Fibroblast of lung (primary cell): ENCODE data around the gene TMPRSS9. TPM values are rescaled to one million over a fixed set of nuclear protein-coding genes. Genes with fewer than 3 reads are reported as not detected.

Experiments used
- DNase-seq, 2 donors: peaks; one replicate each; pipeline versions ENCODE4 v3.0.0 to v3.0.0-alpha.2; 2010; ENCODE audit warnings: low read depth in 2 of 2
- H2AFZ ChIP-seq: 2 replicates; pipeline ENCODE4 v1.5.1; 2012; ENCODE audit warnings: low read length, control low read depth, inconsistent platforms
- H3K27ac ChIP-seq: 2 replicates; pipeline ENCODE4 v1.5.1; 2011; ENCODE audit warnings: low read length, control low read depth; ENCODE audit not compliant: insufficient read depth
- H3K27me3 ChIP-seq: 2 replicates; pipeline ENCODE4 v1.5.1; 2011; ENCODE audit warnings: mild to moderate bottlenecking, low read length; ENCODE audit not compliant: control insufficient read depth, insufficient read depth
- H3K36me3 ChIP-seq: 2 replicates; pipeline ENCODE4 v1.5.1; 2011; ENCODE audit warnings: low read length; ENCODE audit not compliant: control insufficient read depth, insufficient read depth
- H3K4me1 ChIP-seq: 2 replicates; pipeline ENCODE4 v1.5.1; 2011; ENCODE audit warnings: low read length; ENCODE audit not compliant: control insufficient read depth, insufficient read depth; ENCODE audit errors: extremely low read depth
- H3K4me2 ChIP-seq: 2 replicates; pipeline ENCODE4 v1.5.1; 2011; ENCODE audit warnings: low read length, control low read depth; ENCODE audit not compliant: insufficient read depth; ENCODE audit errors: extremely low read depth
- H3K4me3 ChIP-seq, 4 experiments: fragments of 200-600 bp in 1 of 4; sonication (generic) in 1 of 4; replicated peaks in 1 of 4; 2 replicates each; pipeline ENCODE4 v1.5.1; 2011 to 2016; ENCODE audit warnings: low read length in 4 of 4, low read depth in 3 of 4, mild to moderate bottlenecking in 3 of 4, control low read depth in 2 of 4, inconsistent platforms in 1 of 4, mixed read lengths in 1 of 4; ENCODE audit not compliant: insufficient read depth in 1 of 4; ENCODE audit errors: control extremely low read depth in 1 of 4
- H3K79me2 ChIP-seq: 2 replicates; pipeline ENCODE4 v1.5.1; 2012; ENCODE audit warnings: mild to moderate bottlenecking, low read length, inconsistent platforms; ENCODE audit not compliant: control insufficient read depth, insufficient read depth
- H3K9ac ChIP-seq: 2 replicates; pipeline ENCODE4 v1.5.1; 2011; ENCODE audit warnings: mild to moderate bottlenecking, low read length, control low read depth; ENCODE audit not compliant: insufficient read depth
- H3K9me3 ChIP-seq: 2 replicates; pipeline ENCODE4 v1.5.1; 2012; ENCODE audit warnings: low read depth, low read length; ENCODE audit not compliant: control insufficient read depth, insufficient read depth
- H4K20me1 ChIP-seq: 2 replicates; pipeline ENCODE4 v1.5.1; 2011; ENCODE audit warnings: low read length; ENCODE audit not compliant: control insufficient read depth, insufficient read depth; ENCODE audit errors: extremely low read depth
- EZH2 ChIP-seq: IDR thresholded peaks from 2 replicates; pipeline ENCODE4 v1.5.1; 2012; ENCODE audit warnings: low read length, control low read depth, mild to moderate bottlenecking; ENCODE audit errors: missing control alignments
- polyA plus RNA-seq, 2 donors: library from polyadenylated mRNA; depleted of rRNA in 1 of 2; stranded (reverse) in 1 of 2; unstranded in 1 of 2; fragments of >200 nt; gene quantifications; 2 replicates each; pipeline ENCODE4 v1.2.1, GENCODE V29; 2011 to 2012; ENCODE audit warnings: missing spikeins in 1 of 2
- total RNA-seq: library from RNA; depleted of rRNA; stranded (reverse); fragments of >200 nt; gene quantifications from 2 replicates; pipeline ENCODE4 v1.2.1, GENCODE V29; 2014
- TF ChIP-seq, protein P1 (sequence below), 2 donors: IDR thresholded peaks in 1 of 2; conservative IDR thresholded peaks in 1 of 2; 1 replicate in 1 of 2; 2 replicates in 1 of 2; pipeline ENCODE4 v1.5.1; 2011 to 2012; ENCODE audit warnings: low read length in 2 of 2, control low read depth in 1 of 2, inconsistent platforms in 1 of 2, low read depth in 1 of 2, mild to moderate bottlenecking in 1 of 2

TMPRSS9 gene
- total and polyA plus RNA-seq, 2 donors (not counting 1 experiment from before 2014, with no cell fraction given), result not detected

DNA sequence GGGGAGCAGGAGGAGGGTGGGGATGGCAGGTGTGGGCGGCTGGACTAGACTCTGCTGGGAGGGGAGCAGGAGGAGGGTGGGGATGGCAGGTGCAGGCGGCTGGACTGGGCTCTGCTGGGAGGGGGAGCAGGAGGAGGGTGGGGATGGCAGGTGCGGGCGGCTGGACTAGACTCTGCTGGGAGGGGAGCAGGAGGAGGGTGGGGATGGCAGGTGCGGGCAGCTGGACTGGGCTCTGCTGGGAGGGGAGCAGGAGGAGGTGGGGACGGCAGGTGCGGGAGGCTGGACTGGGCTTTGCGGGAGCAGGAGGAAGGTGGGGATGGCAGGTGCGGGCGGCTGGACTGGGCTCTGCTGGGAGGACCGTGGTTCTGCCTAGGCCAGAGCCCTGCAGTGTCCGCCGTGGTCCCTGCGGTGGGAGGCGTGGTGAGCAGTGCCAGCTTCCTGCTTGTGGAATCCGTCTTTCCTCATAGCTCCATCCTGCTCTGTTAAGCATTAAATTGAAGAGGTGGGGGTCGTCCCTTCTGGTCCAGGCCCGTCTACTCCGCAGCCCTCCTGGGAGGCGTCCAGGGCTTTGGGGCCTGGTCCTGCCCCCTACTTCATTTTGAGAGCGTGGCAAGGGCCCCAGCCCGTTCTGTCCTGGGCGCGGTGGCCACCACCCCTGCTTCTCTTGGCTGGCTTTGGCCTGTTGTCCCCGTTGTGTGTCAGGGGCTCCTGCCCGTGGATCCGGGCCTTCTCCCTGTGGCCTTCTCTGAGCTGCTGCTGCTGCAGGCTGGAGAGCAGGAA, 26.8 kb upstream of the TMPRSS9 start:
- Histone ChIP-seq H3K4me2 (no peak overlapping the region), H3K9ac (no peak overlapping the region), H4K20me1 (no peaks in the 10 kb centered on the region), H3K9me3 (no peaks in the 10 kb centered on the region), H3K79me2 (peaks cover 53% of the 10 kb centered on the region), H3K36me3 (peaks cover 1% of the 10 kb centered on the region), H3K4me3 (no peak overlapping the region), H3K27me3 (no peaks in the 10 kb centered on the region), H3K27ac (no peak overlapping the region), H3K4me1 (peaks cover 5% of the 10 kb centered on the region), H2AFZ (no peak overlapping the region)
- DNase-seq, result no peak
- TF ChIP-seq, protein P1, sequence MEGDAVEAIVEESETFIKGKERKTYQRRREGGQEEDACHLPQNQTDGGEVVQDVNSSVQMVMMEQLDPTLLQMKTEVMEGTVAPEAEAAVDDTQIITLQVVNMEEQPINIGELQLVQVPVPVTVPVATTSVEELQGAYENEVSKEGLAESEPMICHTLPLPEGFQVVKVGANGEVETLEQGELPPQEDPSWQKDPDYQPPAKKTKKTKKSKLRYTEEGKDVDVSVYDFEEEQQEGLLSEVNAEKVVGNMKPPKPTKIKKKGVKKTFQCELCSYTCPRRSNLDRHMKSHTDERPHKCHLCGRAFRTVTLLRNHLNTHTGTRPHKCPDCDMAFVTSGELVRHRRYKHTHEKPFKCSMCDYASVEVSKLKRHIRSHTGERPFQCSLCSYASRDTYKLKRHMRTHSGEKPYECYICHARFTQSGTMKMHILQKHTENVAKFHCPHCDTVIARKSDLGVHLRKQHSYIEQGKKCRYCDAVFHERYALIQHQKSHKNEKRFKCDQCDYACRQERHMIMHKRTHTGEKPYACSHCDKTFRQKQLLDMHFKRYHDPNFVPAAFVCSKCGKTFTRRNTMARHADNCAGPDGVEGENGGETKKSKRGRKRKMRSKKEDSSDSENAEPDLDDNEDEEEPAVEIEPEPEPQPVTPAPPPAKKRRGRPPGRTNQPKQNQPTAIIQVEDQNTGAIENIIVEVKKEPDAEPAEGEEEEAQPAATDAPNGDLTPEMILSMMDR (conservative IDR thresholded peaks at IDR 0.05 in 1 of 2, IDR thresholded peaks at IDR 0.05 in 1 of 2; ENCODE audit: low read depth in 1 of 2, low read length in 2 of 2), result no peak
- no peak for TF ChIP-seq EZH2

DNA sequence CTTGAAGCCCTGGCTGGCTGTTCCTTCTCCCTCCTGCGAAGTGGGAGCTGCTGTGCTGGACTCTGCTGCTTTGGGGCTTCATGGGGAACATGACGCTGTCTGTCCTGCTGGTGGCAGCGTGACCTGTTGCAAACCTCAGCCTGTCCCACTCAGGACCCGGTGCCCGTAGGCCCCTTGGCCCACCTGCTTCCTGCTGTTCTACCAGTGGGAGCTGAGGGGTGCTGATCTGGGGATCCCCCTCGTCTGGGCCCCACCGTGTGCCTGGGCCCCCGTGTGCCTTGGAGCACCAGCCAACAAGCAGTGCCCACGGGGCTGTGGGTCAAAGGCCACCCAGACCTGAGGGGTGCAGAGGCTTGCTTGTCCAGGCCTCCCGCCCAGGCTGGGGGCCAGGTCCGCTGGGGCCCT, 26.3 kb upstream of the TMPRSS9 start:
- Histone ChIP-seq H3K4me1 (peaks cover 5% of the 10 kb centered on the region), H3K9ac (no peak overlapping the region), H3K4me3 (no peak overlapping the region), H2AFZ (no peak overlapping the region), H4K20me1 (no peaks in the 10 kb centered on the region), H3K4me2 (no peak overlapping the region), H3K27ac (no peak overlapping the region), H3K9me3 (no peaks in the 10 kb centered on the region), H3K27me3 (no peaks in the 10 kb centered on the region), H3K36me3 (peaks cover 1% of the 10 kb centered on the region), H3K79me2 (peaks cover 51% of the 10 kb centered on the region)
- TF ChIP-seq, protein P1 (conservative IDR thresholded peaks at IDR 0.05 in 1 of 2, IDR thresholded peaks at IDR 0.05 in 1 of 2; ENCODE audit: low read depth in 1 of 2, low read length in 2 of 2), result no peak
- no peak for TF ChIP-seq EZH2
- no peak for DNase-seq

DNA sequence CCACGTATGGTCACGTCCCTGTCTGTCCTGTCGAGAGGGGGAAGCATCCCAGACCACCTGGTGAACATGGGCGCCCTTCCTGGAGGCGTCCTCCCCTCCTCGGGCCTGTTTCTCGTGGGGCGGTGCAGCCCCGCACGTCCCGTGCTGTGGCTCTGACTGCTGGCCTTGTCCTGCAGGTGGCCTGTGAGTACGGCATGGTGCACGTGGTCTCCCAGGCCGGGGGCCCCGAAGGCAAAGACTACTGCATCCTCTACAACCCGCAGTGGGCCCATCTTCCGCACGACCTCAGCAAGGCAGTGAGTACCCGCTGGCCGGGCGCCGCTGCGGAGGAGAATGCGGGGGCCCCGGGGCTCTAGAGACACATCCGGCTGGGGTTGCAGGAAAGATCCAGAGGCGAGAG, 25.6 kb upstream of the TMPRSS9 start:
- Histone ChIP-seq H3K27me3 (no peaks in the 10 kb centered on the region), H3K4me1 (peaks cover 1% of the 10 kb centered on the region), H3K9ac (no peak overlapping the region), H3K4me3 (no peak overlapping the region), H3K9me3 (no peaks in the 10 kb centered on the region), H3K79me2 (peaks cover 45% of the 10 kb centered on the region), H3K27ac (no peak overlapping the region), H3K4me2 (no peak overlapping the region), H3K36me3 (peaks cover 3% of the 10 kb centered on the region), H2AFZ (no peak overlapping the region), H4K20me1 (no peaks in the 10 kb centered on the region)
- no peak for TF ChIP-seq EZH2
- TF ChIP-seq, protein P1 (conservative IDR thresholded peaks at IDR 0.05 in 1 of 2, IDR thresholded peaks at IDR 0.05 in 1 of 2; ENCODE audit: low read depth in 1 of 2, low read length in 2 of 2), result no peak
- DNase-seq, result no peak
